Activated CD8-positive, alpha-beta T cell treated with anti-CD3 and anti-CD28 coated beads, Interleukin-2, amount 10 ng/mL, durations not matched to agents 7 days and 5 days (primary cell): ENCODE measurements around the gene GNG13. TPM values are rescaled to one million over a fixed set of nuclear protein-coding genes. Genes with fewer than 3 reads are reported as not detected.
"Not testable (repeated sequence)": the region's sequence is repeated elsewhere in the genome, so short reads cannot be mapped to it uniquely, and the experiment has no call there.

Experiments
- ATAC-seq: fragments of 150-1000 bp; cut with Tn5 transposase; one replicate; pipeline ENCODE4 v1.10.0; 2021; ENCODE audit warnings: moderate library complexity
- CTCF ChIA-PET: fragments of 350-600 bp; sonication (Branson Sonifier 250); formaldehyde crosslinking; loops from one replicate; lab custom pipeline; 2021; ENCODE audit warnings: antibody characterized with exemption; lab: Charles Lee
- POLR2A ChIA-PET: fragments of 350-600 bp; sonication (Branson Sonifier 250); formaldehyde crosslinking; loops from one replicate; lab custom pipeline; 2021; ENCODE audit warnings: antibody characterized with exemption; lab: Charles Lee
- DNase-seq: peaks from one replicate; pipeline ENCODE4 v3.0.0-alpha.2; 2020
- H3K27ac Mint-ChIP-seq: one replicate; pipeline ENCODE4 v1.8.0; 2021; ENCODE audit warnings: mild to moderate bottlenecking, mixed read lengths
- H3K27me3 Mint-ChIP-seq: one replicate; pipeline ENCODE4 v1.8.0; 2021; ENCODE audit warnings: low read depth, mixed read lengths
- H3K36me3 Mint-ChIP-seq: one replicate; pipeline ENCODE4 v1.8.0; 2021; ENCODE audit warnings: low read depth, mixed read lengths
- H3K4me1 Mint-ChIP-seq: one replicate; pipeline ENCODE4 v1.8.0; 2021; ENCODE audit warnings: low read depth, mixed read lengths
- H3K4me3 Mint-ChIP-seq: one replicate; pipeline ENCODE4 v1.8.0; 2021; ENCODE audit warnings: mild to moderate bottlenecking, mixed read lengths
- H3K9me3 Mint-ChIP-seq: one replicate; pipeline ENCODE4 v1.8.0; 2022; ENCODE audit warnings: mixed read lengths; ENCODE audit not compliant: insufficient read depth
- total RNA-seq, 2 experiments: library from RNA; stranded (reverse); gene quantifications; one replicate each; pipeline ENCODE4 v1.2.3, GENCODE V29; 2021

Gene GNG13
- total RNA-seq, 2 experiments from 2014 or later: not detected

- H3K9me3 Mint-ChIP-seq: no peaks in the 10 kb centered on the region
- POLR2A ChIA-PET: no interaction called here
- CTCF ChIA-PET: no interaction called here
- H3K4me1 Mint-ChIP-seq: no peaks in the 10 kb centered on the region
- H3K4me3 Mint-ChIP-seq: no peak overlapping the region
- H3K27ac Mint-ChIP-seq: no peak overlapping the region
- ATAC-seq (no peak), DNase-seq (no peak)
- no peaks in the 10 kb centered on the region for H3K36me3 Mint-ChIP-seq
- no peaks in the 10 kb centered on the region for H3K27me3 Mint-ChIP-seq
Observed at GRCh38 chr16:778909-779527, 21.5 kb downstream of the GNG13 start.

DNA sequence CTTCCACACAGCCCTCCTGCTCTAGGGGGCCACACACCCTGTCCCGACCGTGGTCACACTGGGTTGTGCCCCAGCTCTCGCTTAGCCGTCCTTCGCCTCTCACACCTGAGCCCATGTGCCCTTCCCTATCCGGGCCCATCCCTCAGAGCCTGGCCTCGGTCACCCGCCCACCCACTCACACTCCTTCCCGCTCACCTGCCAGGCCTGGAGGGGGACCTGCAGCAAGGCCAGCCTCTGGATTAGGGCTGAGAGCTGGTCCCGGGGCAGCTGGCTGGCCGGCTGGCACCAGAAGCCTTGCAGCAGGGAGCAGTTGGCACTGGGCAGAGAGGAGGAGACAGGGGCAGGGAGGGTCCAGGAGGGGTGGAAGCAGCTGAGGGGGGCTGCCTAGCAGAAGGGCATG lies 22.1 kb downstream of the GNG13 start:
- CTCF ChIA-PET: no interaction called here
- no peaks in the 10 kb centered on the region for H3K36me3 Mint-ChIP-seq
- no peaks in the 10 kb centered on the region for H3K9me3 Mint-ChIP-seq

GRCh38 chr16:777826-778225 lies 22.7 kb downstream of the GNG13 start:
- ATAC-seq (no peak), DNase-seq (no peak)
- ChIA-PET POLR2A (no interaction called here), CTCF (no interaction called here)
- H3K4me3 Mint-ChIP-seq: no peak overlapping the region
- no peak overlapping the region for H3K27ac Mint-ChIP-seq
- no peaks in the 10 kb centered on the region for H3K36me3 Mint-ChIP-seq
- no peaks in the 10 kb centered on the region for H3K9me3 Mint-ChIP-seq
- H3K27me3 Mint-ChIP-seq: no peaks in the 10 kb centered on the region
- no peaks in the 10 kb centered on the region for H3K4me1 Mint-ChIP-seq

More for the DNA sequence above, 22.1 kb downstream of the GNG13 start:
- ATAC-seq (no peak), DNase-seq (no peak)
- Mint-ChIP-seq H3K27me3 (no peaks in the 10 kb centered on the region), H3K4me1 (no peaks in the 10 kb centered on the region), H3K4me3 (no peak overlapping the region), H3K27ac (no peak overlapping the region)
- POLR2A ChIA-PET: no interaction called here

DNA sequence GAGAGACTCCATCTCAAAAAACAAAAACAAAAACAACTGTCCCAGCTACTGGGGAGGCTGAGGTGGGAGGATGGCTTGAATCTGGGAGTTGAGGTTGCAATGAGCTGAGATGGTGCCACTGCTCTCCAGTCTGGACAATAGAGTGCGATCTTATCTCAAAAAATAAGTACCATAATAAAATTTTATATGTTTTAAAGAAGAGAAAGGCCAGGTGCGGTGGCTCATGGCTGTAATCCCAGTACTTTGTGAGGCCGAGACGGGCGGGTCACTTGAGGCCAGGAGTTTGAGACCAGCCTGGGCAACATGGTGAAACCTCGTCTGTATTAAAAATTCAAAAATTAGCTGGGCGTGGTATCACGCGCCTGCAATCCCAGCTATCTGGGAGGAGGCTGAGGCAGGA lies 23.7 kb downstream of the GNG13 start:
- ChIA-PET POLR2A (interaction anchor here (0.6 to 0.7 kb wide), 2 partner anchors 9 to 22 kb away, joined by 3 to 4 read pairs; no protein-coding TSS in a partner anchor), CTCF (interaction anchor here (1.6 kb wide), 1 partner anchor 8 kb away, joined by 5 read pairs; no protein-coding TSS in a partner anchor)
- DNase-seq: no peak
- Mint-ChIP-seq H3K9me3 (no peaks in the 10 kb centered on the region), H3K4me1 (no peaks in the 10 kb centered on the region), H3K36me3 (no peaks in the 10 kb centered on the region), H3K4me3 (no peak overlapping the region), H3K27ac (no peak overlapping the region), H3K27me3 (no peaks in the 10 kb centered on the region)
- ATAC-seq: no peak

DNA sequence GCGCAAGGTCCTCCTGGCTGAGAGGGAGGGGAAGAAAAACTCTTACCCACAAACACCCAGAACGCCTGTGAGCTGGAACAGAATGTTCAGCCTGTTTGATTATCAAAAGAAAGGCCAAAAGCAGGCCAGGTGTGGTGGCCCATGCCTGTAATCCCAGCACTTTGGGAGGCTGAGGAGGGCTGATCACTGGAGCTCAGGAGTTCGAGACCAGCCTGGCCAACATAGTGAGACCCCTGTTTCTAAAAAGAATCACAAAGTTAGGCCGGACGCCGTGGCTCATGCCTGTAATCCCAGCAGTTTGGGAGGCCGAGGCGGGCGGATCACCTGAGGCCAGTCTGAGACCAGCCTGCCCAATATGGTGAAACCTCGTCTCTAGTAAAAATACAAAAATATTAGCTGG lies 24.2 kb downstream of the GNG13 start:
- ChIA-PET CTCF (interaction anchor here (1.6 kb wide), 1 partner anchor 9 kb away, joined by 5 read pairs; no protein-coding TSS in a partner anchor), POLR2A (interaction anchor here (0.7 kb wide), 1 partner anchor 9 kb away, joined by 3 read pairs; no protein-coding TSS in a partner anchor)
- not testable (repeated sequence) for H3K4me1 Mint-ChIP-seq, H3K27ac Mint-ChIP-seq, DNase-seq, ATAC-seq, H3K36me3 Mint-ChIP-seq, H3K27me3 Mint-ChIP-seq, H3K4me3 Mint-ChIP-seq, H3K9me3 Mint-ChIP-seq

DNA sequence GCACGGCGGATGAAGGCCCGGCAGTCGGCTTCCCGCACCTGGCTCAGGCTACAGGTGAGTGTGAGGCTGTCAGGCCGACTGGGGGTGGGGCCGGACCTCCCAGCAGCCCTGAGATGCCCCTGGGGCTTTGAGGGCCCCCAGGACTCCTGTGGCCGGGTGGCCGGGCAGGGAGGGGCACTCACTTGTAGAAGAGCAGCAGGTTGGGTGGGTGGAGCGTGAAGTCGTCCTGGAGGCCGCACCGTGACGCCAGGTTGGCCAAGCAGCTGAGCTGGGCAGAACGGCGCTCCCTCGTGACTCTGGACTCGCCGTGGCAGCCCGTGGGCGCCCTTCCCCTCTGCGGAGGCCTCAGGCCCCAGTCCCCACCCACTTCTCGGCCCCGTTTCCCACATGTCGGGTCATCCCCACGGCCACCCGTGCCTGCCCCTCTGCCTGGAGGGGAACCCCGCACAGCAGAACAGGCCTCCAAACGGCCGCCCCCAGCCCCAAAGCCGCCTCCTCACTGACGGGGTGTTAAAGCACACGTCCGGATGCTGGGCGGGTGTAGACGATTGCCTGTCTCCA lies 25.2 kb downstream of the GNG13 start:
- no peak overlapping the region for H3K27ac Mint-ChIP-seq
- DNase-seq (no peak), ATAC-seq (no peak)
- H3K36me3 Mint-ChIP-seq: no peaks in the 10 kb centered on the region
- POLR2A ChIA-PET: no interaction called here
- no peak overlapping the region for H3K4me3 Mint-ChIP-seq
- H3K4me1 Mint-ChIP-seq: no peaks in the 10 kb centered on the region
- no peaks in the 10 kb centered on the region for H3K27me3 Mint-ChIP-seq
- CTCF ChIA-PET: no interaction called here
- H3K9me3 Mint-ChIP-seq: no peaks in the 10 kb centered on the region

DNA sequence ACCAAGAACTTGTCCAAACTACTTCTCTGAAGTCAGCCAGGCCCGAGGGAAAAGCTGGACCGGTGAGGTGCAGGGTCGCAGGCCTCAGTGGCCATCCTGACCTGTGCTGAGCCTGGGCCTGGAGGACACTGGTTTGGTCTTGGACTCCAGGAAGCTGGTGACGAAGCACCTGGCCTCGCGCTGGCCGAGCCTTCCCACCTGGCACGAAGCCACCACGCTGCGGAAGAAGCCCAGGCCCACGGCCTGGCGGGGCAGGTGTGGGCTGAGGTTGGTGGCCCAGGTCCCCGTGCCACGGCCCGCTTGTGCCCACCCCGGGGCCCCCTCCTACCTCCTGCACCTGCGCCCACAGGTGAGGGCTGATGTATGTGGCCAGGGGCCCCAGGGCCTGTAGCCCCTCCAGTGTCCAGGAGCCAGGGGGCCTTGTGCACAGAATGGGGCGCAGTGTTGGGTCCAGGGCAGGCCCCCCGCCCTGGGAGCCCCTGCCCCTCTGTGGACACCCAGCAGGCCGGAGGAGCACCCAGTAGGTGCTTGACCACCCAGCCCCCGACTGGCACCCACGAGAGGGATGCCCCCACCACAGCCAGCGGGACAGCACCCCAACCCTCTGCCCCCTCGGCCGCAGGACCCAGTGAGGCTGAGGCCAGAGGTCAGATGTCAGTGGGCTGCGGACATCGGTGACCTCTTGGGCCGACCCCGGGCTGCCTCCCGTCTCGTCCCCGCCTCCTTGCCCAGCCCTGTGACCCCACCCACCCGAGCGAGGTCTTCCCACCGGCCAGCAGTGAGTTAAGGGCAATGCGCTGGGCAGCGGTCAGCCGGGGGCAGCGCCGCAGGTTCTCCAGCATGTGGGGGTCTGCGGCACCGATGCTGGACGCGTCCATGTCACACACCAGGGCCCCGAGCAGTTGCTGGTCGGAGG lies 26.2 kb downstream of the GNG13 start:
- Mint-ChIP-seq H3K4me1 (no peaks in the 10 kb centered on the region), H3K4me3 (no peak overlapping the region), H3K27ac (no peak overlapping the region), H3K27me3 (no peaks in the 10 kb centered on the region), H3K9me3 (no peaks in the 10 kb centered on the region), H3K36me3 (no peaks in the 10 kb centered on the region)
- CTCF ChIA-PET: no interaction called here
- DNase-seq (no peak), ATAC-seq (no peak)
- POLR2A ChIA-PET: no interaction called here

- DNase-seq: no peak
- CTCF ChIA-PET: no interaction called here
- no peak overlapping the region for H3K27ac Mint-ChIP-seq
- H3K27me3 Mint-ChIP-seq: no peaks in the 10 kb centered on the region
- no peaks in the 10 kb centered on the region for H3K36me3 Mint-ChIP-seq
- POLR2A ChIA-PET: interaction anchor here (0.6 kb wide), 1 partner anchor 94 kb away, joined by 4 read pairs; no protein-coding TSS in a partner anchor
- H3K9me3 Mint-ChIP-seq: no peaks in the 10 kb centered on the region
- H3K4me1 Mint-ChIP-seq: no peaks in the 10 kb centered on the region
- no peak for ATAC-seq
- no peak overlapping the region for H3K4me3 Mint-ChIP-seq
Observed at GRCh38 chr16:772959-773358, 27.6 kb downstream of the GNG13 start.

DNA sequence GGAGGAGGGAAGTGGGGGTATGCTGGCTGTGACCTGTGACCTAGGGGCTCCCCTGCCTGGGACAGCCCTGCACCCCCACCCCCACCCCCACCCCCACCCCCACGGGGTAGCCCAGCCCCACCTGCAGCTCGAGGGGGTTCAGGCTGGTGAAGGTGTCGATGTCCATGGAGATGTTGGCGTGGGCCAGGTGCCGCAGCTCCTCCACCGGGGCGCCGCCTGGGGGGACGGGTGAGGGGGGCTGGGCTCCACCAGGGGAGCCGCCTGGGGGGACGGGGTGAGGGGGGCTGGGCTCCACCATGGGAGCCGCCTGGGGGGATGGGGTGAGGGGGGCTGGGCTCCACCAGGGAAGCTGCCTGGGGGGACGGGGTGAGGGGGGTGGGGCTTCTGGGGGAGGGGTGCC lies 30.1 kb downstream of the GNG13 start:
- no peaks in the 10 kb centered on the region for H3K27me3 Mint-ChIP-seq
- ChIA-PET CTCF (no interaction called here), POLR2A (no interaction called here)
- H3K36me3 Mint-ChIP-seq: no peaks in the 10 kb centered on the region
- ATAC-seq: no peak
- no peaks in the 10 kb centered on the region for H3K9me3 Mint-ChIP-seq
- H3K27ac Mint-ChIP-seq: no peak overlapping the region
- H3K4me3 Mint-ChIP-seq: no peak overlapping the region
- H3K4me1 Mint-ChIP-seq: no peaks in the 10 kb centered on the region
- DNase-seq: no peak

DNA sequence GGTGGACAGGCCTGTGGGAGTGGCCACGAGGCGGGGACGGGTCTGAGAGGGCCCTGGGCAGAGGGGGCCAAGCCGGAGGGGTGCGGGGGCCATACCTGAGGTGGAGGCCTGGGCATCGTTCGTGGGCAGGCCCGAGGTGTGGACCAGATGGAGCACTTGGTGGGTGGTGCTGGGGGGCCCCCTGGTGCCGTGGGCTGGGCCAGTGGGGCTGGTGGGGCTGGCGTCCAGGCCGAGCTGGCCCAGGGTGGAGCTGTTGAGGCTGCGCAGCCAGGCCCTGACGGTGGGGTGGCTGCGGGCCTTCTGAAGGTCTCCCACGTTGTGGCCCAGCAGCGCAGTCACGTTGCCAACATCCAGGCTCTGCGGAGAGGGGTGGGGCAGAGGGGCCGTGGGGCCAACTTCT lies 30.6 kb downstream of the GNG13 start:
- ChIA-PET POLR2A (no interaction called here), CTCF (no interaction called here)

DNA sequence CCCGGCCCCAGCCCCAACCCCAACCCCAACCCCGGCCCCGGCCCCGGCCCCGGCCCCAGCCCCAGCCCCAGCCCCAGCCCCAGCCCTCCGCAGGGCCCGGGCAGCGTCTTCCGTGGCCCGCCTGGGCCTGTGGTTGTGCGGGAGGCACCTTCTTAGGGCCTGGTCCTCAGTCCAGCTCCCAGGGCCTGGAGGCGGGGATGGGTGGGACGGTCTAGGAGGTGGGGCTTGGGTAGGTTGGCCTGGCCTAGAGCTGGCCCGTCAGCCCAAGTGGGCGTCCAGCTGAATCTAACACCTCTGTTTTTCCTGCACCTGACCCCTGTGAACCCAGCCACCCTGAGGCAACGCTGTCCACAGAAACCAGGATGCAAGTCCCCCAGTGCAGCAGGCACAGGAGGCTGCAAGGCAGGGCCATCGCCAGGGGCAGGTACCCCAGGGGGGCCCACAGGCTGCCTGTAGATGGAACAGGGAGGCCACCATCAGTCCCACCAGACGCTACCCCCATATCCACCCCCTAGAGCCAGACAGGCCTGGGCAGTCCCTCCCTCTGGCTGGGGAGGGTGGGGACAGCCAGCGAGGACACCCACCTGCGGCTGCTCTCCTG lies 31.2 kb downstream of the GNG13 start:
- Mint-ChIP-seq H3K4me1 (no peaks in the 10 kb centered on the region), H3K4me3 (no peak overlapping the region), H3K36me3 (no peaks in the 10 kb centered on the region), H3K27ac (no peak overlapping the region), H3K9me3 (no peaks in the 10 kb centered on the region), H3K27me3 (no peaks in the 10 kb centered on the region)
- DNase-seq: no peak
- no peak for ATAC-seq
- ChIA-PET CTCF (no interaction called here), POLR2A (no interaction called here)

More for the DNA sequence above, 30.6 kb downstream of the GNG13 start:
- ATAC-seq (no peak), DNase-seq (no peak)
- Mint-ChIP-seq H3K27me3 (no peaks in the 10 kb centered on the region), H3K36me3 (no peaks in the 10 kb centered on the region), H3K4me1 (no peaks in the 10 kb centered on the region), H3K4me3 (no peak overlapping the region), H3K9me3 (no peaks in the 10 kb centered on the region), H3K27ac (no peak overlapping the region)
